ENCODE results near the gene HECTD1. TPM values are rescaled to one million over a fixed set of nuclear protein-coding genes. Genes with fewer than 3 reads are reported as not detected.

HECTD1 gene
- total and polyA plus RNA-seq, 12 donors = 49.5 to 189 (median 151) TPM

GRCh38 chr14:31255286-31255685, 47.7 kb upstream of the HECTD1 start:
- no peak overlapping the region for H3K4me3 ChIP-seq
- no peak for ATAC-seq
- H3K36me3 ChIP-seq = no peaks in the 10 kb centered on the region
- TF ChIP-seq CTCF (IDR thresholded peaks at IDR 0.05) = no peak
- WGBS, 2 donors = 86 to 89% methylated on average over 2 of the region's 2 CpGs
- no peaks in the 10 kb centered on the region for H3K27me3 ChIP-seq
- DNase-seq = no peak
- intact Hi-C loops (cut with DNase I) = no loop called here
- H3K27ac ChIP-seq = no peak overlapping the region
- H3K9me3 ChIP-seq = no peaks in the 10 kb centered on the region
- no peaks in the 10 kb centered on the region for H3K4me1 ChIP-seq

- H3K4me1 ChIP-seq = no peaks in the 10 kb centered on the region
- no peaks in the 10 kb centered on the region for H3K9me3 ChIP-seq
- WGBS, 2 donors = 96 to 97% methylated on average over 9 of the region's 9 CpGs
- H3K4me3 ChIP-seq = no peak overlapping the region
- intact Hi-C loops (cut with DNase I) = no loop called here
- no peak overlapping the region for H3K27ac ChIP-seq
- no peaks in the 10 kb centered on the region for H3K27me3 ChIP-seq
- no peak for TF ChIP-seq CTCF (IDR thresholded peaks at IDR 0.05)
- no peak for ATAC-seq
- H3K36me3 ChIP-seq = no peaks in the 10 kb centered on the region
- no peak for DNase-seq
Measured at GRCh38 chr14:31253746-31254471, 46.3 kb upstream of the HECTD1 start.

- Histone ChIP-seq H3K4me3 (no peak overlapping the region), H3K9me3 (no peaks in the 10 kb centered on the region), H3K36me3 (no peaks in the 10 kb centered on the region), H3K27ac (no peak overlapping the region), H3K4me1 (no peaks in the 10 kb centered on the region), H3K27me3 (no peaks in the 10 kb centered on the region)
- ATAC-seq (no peak), DNase-seq (no peak)
- no peak for TF ChIP-seq CTCF (IDR thresholded peaks at IDR 0.05)
- intact Hi-C loops (cut with DNase I) = no loop called here
- 88% methylated on average over 1 of the region's 1 CpG for WGBS, 2 donors
Measured at GRCh38 chr14:31252865-31253264, 45.3 kb upstream of the HECTD1 start.

GRCh38 chr14:31251028-31251958, 43.7 kb upstream of the HECTD1 start:
- DNase-seq (no peak), ATAC-seq (no peak)
- Histone ChIP-seq H3K4me1 (no peaks in the 10 kb centered on the region), H3K4me3 (no peak overlapping the region), H3K27ac (no peak overlapping the region), H3K9me3 (no peaks in the 10 kb centered on the region), H3K36me3 (no peaks in the 10 kb centered on the region), H3K27me3 (no peaks in the 10 kb centered on the region)
- intact Hi-C loops (cut with DNase I) = no loop called here
- 76 to 80% methylated on average over 10 of the region's 10 CpGs for WGBS, 2 donors
- no peak for TF ChIP-seq CTCF (IDR thresholded peaks at IDR 0.05)

Measured in heart right ventricle (tissue), 16 donors.